Peyer's patch (tissue), 4 donors: ENCODE data around the gene KIAA1671.

ENCODE experiments used
- POLR2A ChIP-seq, 2 donors: fragments of 450-650 bp; IDR thresholded peaks; one replicate each; pipeline ENCODE4 v1.5.1; 2017; ENCODE audit warnings: antibody characterized with exemption in 2 of 2, mild to moderate bottlenecking in 2 of 2, moderate library complexity in 2 of 2
- TF ChIP-seq, protein P1 (sequence below), 6 experiments: fragments of 450-650 bp in 4 of 6; fragments of 200-600 bp in 2 of 6; sonication (generic) in 1 of 6; IDR thresholded peaks; one replicate each; pipeline ENCODE4 v1.5.1; 2017 to 2019; ENCODE audit warnings: antibody characterized with exemption in 6 of 6, mild to moderate bottlenecking in 3 of 6, moderate library complexity in 1 of 6

DNA sequence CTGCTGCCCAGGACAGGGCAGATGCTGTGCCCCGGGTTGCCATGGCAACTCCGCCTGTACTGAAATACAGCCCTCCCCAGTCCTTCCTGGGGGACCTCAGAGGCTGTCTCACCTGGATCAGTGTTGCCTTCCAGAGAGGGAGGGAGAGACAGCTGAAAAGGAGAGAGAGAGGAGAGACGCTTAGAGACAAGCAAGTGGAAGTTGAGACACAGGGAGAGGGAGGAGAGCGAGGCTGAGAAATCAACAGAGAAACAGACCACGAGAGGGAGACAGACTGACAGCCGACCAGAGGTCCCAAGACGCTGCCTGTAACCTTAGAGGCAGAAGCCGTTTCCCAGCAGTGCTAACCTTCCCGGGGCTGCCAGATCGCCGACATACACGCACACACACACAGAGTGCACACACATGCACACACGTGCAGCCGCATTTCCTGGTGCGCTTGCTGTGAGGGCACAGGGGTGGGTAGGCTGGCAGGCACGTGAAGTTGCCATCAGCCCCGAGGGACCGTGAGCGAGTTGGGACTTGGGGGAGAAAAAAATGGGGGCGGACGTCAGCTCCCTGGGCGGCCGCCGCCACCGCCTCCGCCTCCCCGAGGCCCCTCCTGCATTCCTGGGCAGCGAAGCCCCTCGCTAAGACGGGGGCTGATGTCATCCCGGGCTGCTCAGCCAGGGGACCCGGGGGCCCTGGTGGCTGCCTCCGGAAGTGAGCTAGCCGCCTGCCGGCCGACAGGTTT is 158.5 kb downstream of the KIAA1671 start:
- TF ChIP-seq, protein P1, sequence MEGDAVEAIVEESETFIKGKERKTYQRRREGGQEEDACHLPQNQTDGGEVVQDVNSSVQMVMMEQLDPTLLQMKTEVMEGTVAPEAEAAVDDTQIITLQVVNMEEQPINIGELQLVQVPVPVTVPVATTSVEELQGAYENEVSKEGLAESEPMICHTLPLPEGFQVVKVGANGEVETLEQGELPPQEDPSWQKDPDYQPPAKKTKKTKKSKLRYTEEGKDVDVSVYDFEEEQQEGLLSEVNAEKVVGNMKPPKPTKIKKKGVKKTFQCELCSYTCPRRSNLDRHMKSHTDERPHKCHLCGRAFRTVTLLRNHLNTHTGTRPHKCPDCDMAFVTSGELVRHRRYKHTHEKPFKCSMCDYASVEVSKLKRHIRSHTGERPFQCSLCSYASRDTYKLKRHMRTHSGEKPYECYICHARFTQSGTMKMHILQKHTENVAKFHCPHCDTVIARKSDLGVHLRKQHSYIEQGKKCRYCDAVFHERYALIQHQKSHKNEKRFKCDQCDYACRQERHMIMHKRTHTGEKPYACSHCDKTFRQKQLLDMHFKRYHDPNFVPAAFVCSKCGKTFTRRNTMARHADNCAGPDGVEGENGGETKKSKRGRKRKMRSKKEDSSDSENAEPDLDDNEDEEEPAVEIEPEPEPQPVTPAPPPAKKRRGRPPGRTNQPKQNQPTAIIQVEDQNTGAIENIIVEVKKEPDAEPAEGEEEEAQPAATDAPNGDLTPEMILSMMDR (IDR thresholded peaks at IDR 0.05): peak in 4 of 6 experiments; percentile 39 to 56 (median 53)
- peak in 1 of 2 donors; percentile 20 for TF ChIP-seq POLR2A (IDR thresholded peaks at IDR 0.05)
